Measurements from ENCODE around the gene HJV. TPM values are rescaled to one million over a fixed set of nuclear protein-coding genes. Genes with fewer than 3 reads are reported as not detected.

Gene HJV
- total RNA-seq, 1 experiment from 2014 or later = not detected

GRCh38 chr1:146021050-146021445, 487 bp downstream of the HJV start:
- CTCF ChIA-PET = interaction anchor here (1.8 to 2.6 kb wide), 2 partner anchors 11 to 41 kb away, joined by 5 to 11 read pairs; no protein-coding TSS in a partner anchor
- H3K79me2 ChIP-seq (ENCODE audit: insufficient read depth, low read length) = no peaks in the 10 kb centered on the region
- H3K4me3 ChIP-seq (replicated peaks in 1 of 2; ENCODE audit: low read depth in 1 of 2, low read length in 2 of 2) = no peak overlapping the region
- H3K4me1 ChIP-seq (ENCODE audit: control insufficient read depth in 1 of 2, insufficient read depth in 2 of 2, low read length in 2 of 2) = no peaks in the 10 kb centered on the region
- no peaks in the 10 kb centered on the region for H3K9me3 ChIP-seq (ENCODE audit: control insufficient read depth in 1 of 2, insufficient read depth in 1 of 2, low read depth in 1 of 2, low read length in 2 of 2)
- RAD21 ChIA-PET (ENCODE audit: low non-redundant PET in 1 of 2, low total read pairs in 2 of 2, uncharacterized antibody in 2 of 2, unreplicated experiment in 2 of 2) = no interaction called here
- no peaks in the 10 kb centered on the region for H4K20me1 ChIP-seq (ENCODE audit: insufficient read depth)
- H3K4me2 ChIP-seq (ENCODE audit: low read length) = no peak overlapping the region
- TF ChIP-seq CTCF (IDR thresholded peaks at IDR 0.05 in 2 of 3, conservative IDR thresholded peaks at IDR 0.05 in 1 of 3; ENCODE audit: borderline replicate concordance in 1 of 3, insufficient read depth in 1 of 3, low read depth in 2 of 3, low read length in 2 of 3) (no peak), CEBPB (IDR thresholded peaks at IDR 0.05; ENCODE audit: low read depth) (no peak)
- no peaks in the 10 kb centered on the region for H3K9me2 ChIP-seq (ENCODE audit: insufficient read depth)
- ATAC-seq = no peak
- H3K27ac ChIP-seq (ENCODE audit: low read depth, low read length) = no peak overlapping the region
- BruUV-seq (replicated peaks) = no TSS peak
- POLR2A ChIA-PET = interaction anchor here (0.9 to 1.3 kb wide), 2 partner anchors 31 to 42 kb away, joined by 3 to 4 read pairs; no protein-coding TSS in a partner anchor
- no peaks in the 10 kb centered on the region for H3K36me3 ChIP-seq (ENCODE audit: control insufficient read depth in 1 of 2, insufficient read depth in 2 of 2, low read length in 2 of 2)
- DNase-seq (ENCODE audit: low read depth, low spot score) = no peak
- no peaks in the 10 kb centered on the region for H3K27me3 ChIP-seq (ENCODE audit: insufficient read depth, low read length)
- H2AFZ ChIP-seq (ENCODE audit: low read depth, low read length, poor library complexity, severe bottlenecking) = no peak overlapping the region
- intact Hi-C loops (cut with micrococcal nuclease) = no loop called here
- H3K9ac ChIP-seq (ENCODE audit: low read length) = no peak overlapping the region

- Histone ChIP-seq H3K27me3 (ENCODE audit: insufficient read depth, low read length) (no peaks in the 10 kb centered on the region), H3K79me2 (ENCODE audit: insufficient read depth, low read length) (no peaks in the 10 kb centered on the region), H3K4me2 (ENCODE audit: low read length) (no peak overlapping the region), H3K27ac (ENCODE audit: low read depth, low read length) (no peak overlapping the region), H2AFZ (ENCODE audit: low read depth, low read length, poor library complexity, severe bottlenecking) (no peak overlapping the region), H3K4me3 (replicated peaks in 1 of 2; ENCODE audit: low read depth in 1 of 2, low read length in 2 of 2) (no peak overlapping the region), H3K9me2 (ENCODE audit: insufficient read depth) (no peaks in the 10 kb centered on the region), H4K20me1 (ENCODE audit: insufficient read depth) (no peaks in the 10 kb centered on the region), H3K9ac (ENCODE audit: low read length) (no peak overlapping the region), H3K36me3 (ENCODE audit: control insufficient read depth in 1 of 2, insufficient read depth in 2 of 2, low read length in 2 of 2) (no peaks in the 10 kb centered on the region), H3K9me3 (ENCODE audit: control insufficient read depth in 1 of 2, insufficient read depth in 1 of 2, low read depth in 1 of 2, low read length in 2 of 2) (no peaks in the 10 kb centered on the region), H3K4me1 (ENCODE audit: control insufficient read depth in 1 of 2, insufficient read depth in 2 of 2, low read length in 2 of 2) (no peaks in the 10 kb centered on the region)
- ChIA-PET POLR2A (interaction anchor here (0.9 kb wide), 1 partner anchor 32 kb away, joined by 3 read pairs; no protein-coding TSS in a partner anchor), CTCF (interaction anchor here (1.8 to 2.6 kb wide), 2 partner anchors 12 to 40 kb away, joined by 5 to 11 read pairs; no protein-coding TSS in a partner anchor), RAD21 (ENCODE audit: low non-redundant PET in 1 of 2, low total read pairs in 2 of 2, uncharacterized antibody in 2 of 2, unreplicated experiment in 2 of 2) (no interaction called here)
- ATAC-seq (peak; percentile 34; the same call in 1 of the 2 replicates), DNase-seq (ENCODE audit: low read depth, low spot score) (no peak)
- intact Hi-C loops (cut with micrococcal nuclease) = no loop called here
- BruUV-seq (replicated peaks) = no TSS peak
- TF ChIP-seq MAX (IDR thresholded peaks at IDR 0.05) (no peak), CEBPB (IDR thresholded peaks at IDR 0.05; ENCODE audit: low read depth) (peak; percentile 40; the same call in 1 of the 2 replicates), ZFX (IDR thresholded peaks at IDR 0.05) (no peak), ATF3 (IDR thresholded peaks at IDR 0.05) (no peak)
These were observed 1.2 kb downstream of the HJV start for GRCh38 chr1:146020058-146021049.
